A549 treated with AZD2906 at 1 μM for 4 hours (cell line): ENCODE measurements around the gene OR10G7. TPM values are rescaled to one million over a fixed set of nuclear protein-coding genes. Genes with fewer than 3 reads are reported as not detected.

Experiments used
- total RNA-seq: library from RNA; stranded (reverse); fragments of 200-300 nt; extraction: Qiagen RNA extraction; gene quantifications from 5 replicates; pipeline ENCODE4 v1.2.3, GENCODE V29; 2022

Gene OR10G7, protein sequence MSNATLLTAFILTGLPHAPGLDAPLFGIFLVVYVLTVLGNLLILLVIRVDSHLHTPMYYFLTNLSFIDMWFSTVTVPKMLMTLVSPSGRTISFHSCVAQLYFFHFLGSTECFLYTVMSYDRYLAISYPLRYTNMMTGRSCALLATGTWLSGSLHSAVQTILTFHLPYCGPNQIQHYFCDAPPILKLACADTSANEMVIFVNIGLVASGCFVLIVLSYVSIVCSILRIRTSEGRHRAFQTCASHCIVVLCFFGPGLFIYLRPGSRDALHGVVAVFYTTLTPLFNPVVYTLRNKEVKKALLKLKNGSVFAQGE
- total RNA-seq = not detected in 5 replicates

GRCh38 chr11:124041254-124041653 is at the start of gene OR10G7:
Gene OR10G7 (minus strand): TSS chr11:124041325. CDS start chr11:124039001, 2,324 bp downstream.

GRCh38 chr11:124026498-124026897 is 14.6 kb downstream of the OR10G7 start, which contains the start of gene OR10G8:
Gene OR10G8 (plus strand): TSS chr11:124026798. CDS start chr11:124029623, 2,825 bp downstream.

DNA sequence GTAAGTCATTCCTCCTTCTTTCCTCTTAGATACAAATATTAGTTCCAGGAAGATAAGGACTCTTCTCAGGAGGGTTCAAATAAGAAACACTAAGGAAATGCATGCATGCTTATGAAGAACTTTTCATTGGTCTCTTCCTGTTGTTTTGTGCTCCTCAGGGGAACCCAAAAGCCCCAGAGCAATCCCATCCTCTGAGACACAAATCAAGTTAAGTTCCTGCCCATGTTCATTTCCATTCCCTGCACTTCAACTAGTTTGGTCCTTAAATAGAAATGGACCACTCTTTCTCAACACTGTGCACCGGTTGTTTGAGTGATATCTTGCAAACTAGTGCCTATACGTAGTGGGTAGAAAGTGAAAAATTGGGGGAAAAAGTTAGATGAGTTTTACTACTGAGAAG is 28.4 kb downstream of the OR10G7 start, which contains the start of gene OR10G4:
TSS of gene OR10G4 (plus strand) at position 301 of the 400 bp plus-strand sequence. CDS start 2,578 bp downstream, outside the sequence.

DNA sequence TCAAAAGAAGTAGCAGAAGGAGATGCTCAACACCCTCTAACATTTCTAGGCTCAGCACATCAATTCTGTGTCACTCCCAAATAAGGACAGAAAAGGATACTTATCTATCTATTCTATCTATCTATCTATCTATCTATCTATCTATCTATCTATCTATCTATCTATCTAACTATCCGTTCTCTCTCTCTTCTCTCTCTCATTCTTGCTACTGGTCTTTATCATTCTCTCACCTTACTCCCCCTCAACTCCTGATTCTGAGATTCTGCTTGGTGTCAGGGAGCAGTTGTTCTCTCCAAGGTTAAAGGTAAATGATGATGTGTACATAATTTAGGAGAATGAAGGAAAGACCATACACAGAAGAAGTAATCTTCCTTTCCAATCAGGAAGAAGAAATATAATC is 46.0 kb downstream of the OR10G7 start, which contains the start of gene OR10G6:
TSS of gene OR10G6 (minus strand) at position 43 of the 400 bp plus-strand sequence. CDS start at position 43, 0 bp downstream.

Other genes starting within 250 kb of the OR10G7 start
- not detected in 5 replicates for gene OR6M1, start 235.0 kb downstream of the OR10G7 start, total RNA-seq
- not detected in 5 replicates for gene TMEM225, start 155.7 kb downstream of the OR10G7 start, total RNA-seq
- not detected in 5 replicates for gene OR8D4, start 139.2 kb downstream of the OR10G7 start, total RNA-seq
- gene OR4D5, start 101.7 kb downstream of the OR10G7 start, total RNA-seq = not detected in 5 replicates
- gene OR6T1, start 97.5 kb downstream of the OR10G7 start, total RNA-seq = not detected in 5 replicates
- not detected in 5 replicates for gene OR10S1, start 63.5 kb downstream of the OR10G7 start, total RNA-seq
- not detected in 5 replicates for gene OR10G6, start 46.2 kb downstream of the OR10G7 start, total RNA-seq
- not detected in 5 replicates for gene OR10G4, start 28.3 kb downstream of the OR10G7 start, total RNA-seq
- not detected in 5 replicates for gene OR10G9, start 18.3 kb downstream of the OR10G7 start, total RNA-seq
- gene OR10G8, start 14.5 kb downstream of the OR10G7 start, total RNA-seq = not detected in 5 replicates
- 0.16 to 0.27 TPM (median 0.21 TPM) in 5 replicates for gene VWA5A, start 74.1 kb upstream of the OR10G7 start, total RNA-seq
- not detected in 5 replicates for gene OR10D3, start 142.0 kb upstream of the OR10G7 start, total RNA-seq
- gene OR8G1, start 199.8 kb upstream of the OR10G7 start, total RNA-seq = not detected in 5 replicates
- not detected in 5 replicates for gene OR8G5, start 215.1 kb upstream of the OR10G7 start, total RNA-seq